NK-92 treated with Interleukin-12 subunit alpha and Interleukin-12 subunit beta, amount 100 ng/mL, for 24 hours (cell line): ENCODE data around the gene SLC22A23.
"Not testable (repeated sequence)": the region's sequence is repeated elsewhere in the genome, so short reads cannot be mapped to it uniquely, and the experiment has no call there.

Experiments
- DNase-seq: peaks from one replicate; lab custom pipeline; 2025; lab: John Stamatoyannopoulos, UW

SLC22A23 gene

DNA sequence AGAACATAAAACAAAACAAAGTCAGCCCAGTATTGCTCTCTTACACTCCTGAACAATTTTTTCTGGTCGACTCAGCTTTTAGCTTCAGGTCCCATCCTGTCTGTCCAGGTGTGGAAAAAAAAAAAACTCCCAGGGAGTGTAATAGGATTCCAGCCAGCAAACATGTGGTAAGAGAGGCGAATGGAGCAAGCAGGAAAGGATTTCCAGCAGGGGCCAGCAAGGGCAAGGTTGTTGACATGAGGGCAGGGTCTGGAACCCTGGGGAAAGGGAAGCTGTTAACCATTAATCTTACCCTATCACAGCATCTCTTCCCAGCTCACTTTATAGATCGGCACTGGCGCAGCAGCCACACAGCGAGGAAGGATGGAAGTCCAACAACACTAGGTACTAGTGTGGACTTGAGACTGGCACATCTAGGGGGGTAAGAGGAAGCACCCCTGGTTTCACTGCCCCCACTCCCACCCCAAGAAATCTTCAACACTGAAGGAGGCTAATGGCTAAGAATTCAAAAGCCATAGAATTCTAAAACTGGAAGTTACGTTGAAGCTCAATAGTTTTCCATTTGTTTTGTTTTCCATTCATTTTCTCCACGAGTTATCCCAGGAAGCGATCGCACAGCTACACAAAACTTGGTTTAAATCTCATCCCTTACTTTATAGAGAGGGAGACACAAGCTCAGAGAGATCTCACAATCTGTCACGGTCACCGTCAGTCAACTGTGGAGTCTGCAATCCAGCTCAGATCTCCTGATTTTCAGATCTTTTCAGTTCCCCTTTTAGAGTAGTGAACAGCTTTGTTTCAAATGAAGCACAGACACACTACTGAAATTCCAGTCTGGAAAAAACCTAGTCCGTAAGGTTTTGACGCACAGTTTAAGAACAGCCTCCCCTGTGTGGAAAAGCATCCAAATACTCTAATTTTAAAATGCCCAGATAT, 53.3 kb downstream of the SLC22A23 start:
- DNase-seq, result no peak

DNA sequence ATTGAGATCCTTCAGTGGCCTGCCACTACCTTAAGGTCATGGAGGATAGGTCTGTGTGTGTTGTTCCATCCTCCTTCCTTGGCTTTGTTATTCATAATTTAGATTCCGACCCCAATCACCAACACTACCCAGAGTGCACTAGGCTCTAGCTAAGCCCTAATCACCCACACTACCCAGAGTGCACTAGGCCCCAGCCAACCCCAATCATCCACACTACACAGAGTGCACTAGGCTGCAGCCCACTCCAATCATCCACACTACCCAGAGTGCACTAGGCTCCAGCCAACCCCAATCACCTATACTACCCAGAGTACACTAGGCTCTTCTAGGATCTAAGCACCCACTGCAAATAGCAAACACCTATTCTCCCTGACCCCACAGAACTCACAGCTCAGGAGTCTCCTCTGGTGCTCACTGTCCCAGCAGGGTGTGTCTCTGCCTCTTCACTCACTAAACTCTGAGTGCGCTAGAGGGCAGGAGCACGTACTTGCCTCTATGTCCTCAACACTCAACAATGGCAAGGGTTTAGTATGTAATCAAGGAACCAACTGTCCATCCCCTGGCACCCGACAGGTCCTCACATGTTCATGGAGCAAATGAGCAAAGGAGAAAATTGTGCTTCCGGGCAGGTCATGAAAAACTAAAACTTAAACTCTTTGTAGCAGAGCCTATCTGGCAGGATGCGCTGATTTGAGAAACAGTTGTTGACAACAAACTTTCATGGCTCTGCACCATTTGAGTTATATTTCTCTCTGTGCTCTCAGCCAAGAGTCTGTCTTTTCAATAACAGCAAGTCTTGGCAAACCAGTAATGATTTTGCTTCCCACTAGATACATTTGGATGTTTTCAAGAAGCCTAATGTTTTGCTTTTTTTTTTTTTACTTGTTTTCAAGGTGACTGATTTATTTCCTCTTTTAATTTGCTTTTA, 54.3 kb downstream of the SLC22A23 start:
- no peak for DNase-seq

- no peak for DNase-seq
These were observed 56.7 kb downstream of the SLC22A23 start for GRCh38 chr6:3400162-3400561.

GRCh38 chr6:3398755-3399696, 57.8 kb downstream of the SLC22A23 start:
- no peak for DNase-seq

- no peak for DNase-seq
These were observed 58.7 kb downstream of the SLC22A23 start for GRCh38 chr6:3398165-3398562.

GRCh38 chr6:3397229-3398164, 59.4 kb downstream of the SLC22A23 start:
- no peak for DNase-seq

DNA sequence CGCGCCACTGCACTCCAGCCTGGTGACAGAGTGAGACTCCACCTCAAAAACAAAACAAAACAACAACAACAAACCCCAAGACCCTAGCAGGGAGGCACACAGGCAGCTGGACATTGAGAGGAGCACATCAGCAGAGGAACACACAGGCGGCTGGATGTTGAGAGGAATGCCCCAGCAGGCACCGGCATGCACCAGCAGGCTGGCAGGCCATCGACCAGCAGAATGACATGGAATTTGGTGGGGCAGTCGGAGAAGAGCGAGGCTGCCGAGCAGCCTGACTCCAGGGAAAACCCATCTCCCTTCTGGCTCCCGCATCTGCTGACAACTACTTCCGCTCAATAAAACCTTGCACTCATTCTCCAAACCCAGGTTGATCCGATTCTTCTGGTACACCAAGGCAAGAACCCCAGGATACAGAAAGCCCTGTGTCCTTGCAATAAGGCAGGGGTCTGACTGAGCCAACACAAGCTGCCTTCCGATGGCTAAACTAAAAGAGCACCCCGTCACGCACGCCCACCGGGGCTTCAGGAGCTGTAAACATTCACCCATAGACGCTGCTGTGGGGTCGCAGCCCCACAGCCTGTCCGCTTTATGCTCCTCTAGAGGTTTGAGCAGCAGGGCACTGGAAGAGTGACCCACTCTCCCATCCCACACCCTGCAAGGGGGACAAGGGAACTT, 60.2 kb downstream of the SLC22A23 start:
- DNase-seq, result no peak

GRCh38 chr6:3394671-3395070, 62.2 kb downstream of the SLC22A23 start:
- DNase-seq, result no peak

DNA sequence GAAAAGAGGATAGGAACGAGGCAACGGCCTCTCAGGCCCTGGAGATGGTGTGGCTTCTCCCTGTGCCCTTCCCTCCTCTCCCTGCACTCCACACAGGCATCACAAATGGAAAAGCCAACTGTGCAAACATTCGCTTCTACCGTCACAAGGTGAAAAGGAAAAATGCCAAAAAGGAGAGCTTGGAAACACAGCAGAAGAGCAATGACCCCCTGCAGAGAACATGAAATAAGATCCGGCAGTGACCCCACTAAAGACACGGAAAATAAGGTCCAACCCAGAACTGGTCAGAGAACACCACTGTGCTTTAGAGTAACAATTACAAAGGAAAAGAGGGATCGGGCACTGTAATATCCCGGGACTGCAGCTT, 63.0 kb downstream of the SLC22A23 start:
- no peak for DNase-seq

DNA sequence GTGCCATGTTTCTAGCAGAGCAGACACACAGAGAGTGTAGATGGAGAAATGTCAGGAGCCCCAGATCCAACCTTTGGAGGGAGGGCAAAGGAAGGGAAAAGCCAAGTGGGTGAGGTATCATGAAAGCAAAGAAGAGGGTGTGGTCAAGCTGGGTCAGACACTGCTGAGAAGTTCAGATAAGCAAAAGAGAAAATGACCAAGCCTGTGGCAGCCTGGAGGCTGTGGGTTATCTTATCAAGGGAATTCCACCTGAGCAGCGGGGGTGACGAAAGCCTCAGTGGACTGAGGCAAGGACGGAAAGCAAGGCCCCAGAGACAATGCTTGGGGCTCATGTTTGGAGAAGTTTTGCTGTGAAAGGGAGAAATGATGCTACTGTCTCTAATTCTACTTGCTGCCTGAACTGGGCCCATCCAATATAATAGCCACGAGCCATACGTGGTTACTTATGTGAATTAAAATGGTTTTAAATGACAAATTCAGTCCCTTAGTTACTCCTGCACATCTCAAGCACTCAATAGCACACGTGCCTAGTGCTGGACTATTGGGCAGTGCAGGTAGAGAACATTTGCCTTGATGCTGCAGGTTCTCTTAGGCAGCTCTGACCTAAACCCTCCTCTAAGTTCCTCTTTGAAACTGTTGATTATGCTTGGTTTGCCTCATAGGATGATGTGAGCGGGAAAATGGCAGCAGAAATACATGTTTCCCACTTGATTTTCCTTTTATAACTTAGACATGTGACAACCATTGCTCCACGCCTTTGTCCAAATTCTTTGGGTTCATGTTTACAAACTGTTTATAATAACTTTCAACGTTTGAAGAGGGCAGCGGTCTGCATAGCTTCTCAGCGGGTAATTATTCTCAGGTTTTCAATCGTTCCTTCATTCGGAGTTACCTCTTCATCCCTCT, 63.7 kb downstream of the SLC22A23 start:
- DNase-seq, result no peak

GRCh38 chr6:3391902-3392458, 64.9 kb downstream of the SLC22A23 start:
- no peak for DNase-seq

- no peak for DNase-seq
These were observed 66.2 kb downstream of the SLC22A23 start for GRCh38 chr6:3390698-3391097.

- DNase-seq, result no peak
These were observed 67.3 kb downstream of the SLC22A23 start for GRCh38 chr6:3389390-3390167.

GRCh38 chr6:3388786-3389185, 68.1 kb downstream of the SLC22A23 start:
- no peak for DNase-seq

DNA sequence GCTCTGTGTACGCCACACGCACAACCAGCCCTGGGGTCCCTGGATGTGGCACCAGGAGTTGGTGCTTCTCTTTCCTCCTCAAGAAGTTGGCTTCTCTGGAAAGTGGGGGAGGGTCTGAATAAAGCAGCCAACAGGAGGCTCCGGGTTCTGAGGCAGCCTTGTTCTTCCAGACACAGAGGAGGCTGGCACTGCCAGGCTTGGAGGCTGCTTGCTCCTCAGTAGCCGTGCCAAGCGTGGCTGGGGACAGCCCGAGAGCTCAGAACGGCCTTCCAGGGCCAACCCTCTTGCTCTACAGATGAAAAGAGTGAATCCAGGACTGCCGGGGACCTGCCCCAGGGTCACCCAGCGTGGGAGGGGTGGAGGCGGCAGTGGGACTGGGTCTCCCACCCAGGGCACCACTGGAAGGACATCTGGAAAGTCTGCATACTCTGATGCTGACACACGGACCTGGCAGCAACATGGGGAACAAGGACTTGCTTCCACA, 70.4 kb downstream of the SLC22A23 start:
- no peak for DNase-seq

DNA sequence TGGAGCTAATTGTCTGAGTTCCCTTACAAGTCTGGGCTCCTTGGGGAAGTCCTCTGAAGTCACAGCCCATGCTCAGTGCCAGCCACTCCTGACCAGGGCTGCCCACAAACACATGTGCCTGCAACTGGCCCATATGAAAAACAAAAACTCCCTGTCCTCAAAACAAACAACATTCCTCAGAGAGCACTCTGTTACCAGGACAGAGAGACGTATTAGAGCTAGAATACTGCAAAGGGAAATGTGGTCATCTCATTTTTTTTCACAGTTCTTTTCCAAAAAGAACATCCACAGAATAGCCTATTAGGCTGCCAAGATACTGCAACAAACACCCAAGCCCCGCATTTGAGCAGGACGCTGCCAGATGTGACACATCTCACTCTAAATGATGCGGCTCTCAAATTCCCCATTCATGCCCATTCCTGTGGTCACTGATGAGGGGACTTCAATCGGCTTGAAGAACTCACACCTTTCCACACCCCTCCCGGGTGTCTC, 71.1 kb downstream of the SLC22A23 start:
- no peak for DNase-seq

DNA sequence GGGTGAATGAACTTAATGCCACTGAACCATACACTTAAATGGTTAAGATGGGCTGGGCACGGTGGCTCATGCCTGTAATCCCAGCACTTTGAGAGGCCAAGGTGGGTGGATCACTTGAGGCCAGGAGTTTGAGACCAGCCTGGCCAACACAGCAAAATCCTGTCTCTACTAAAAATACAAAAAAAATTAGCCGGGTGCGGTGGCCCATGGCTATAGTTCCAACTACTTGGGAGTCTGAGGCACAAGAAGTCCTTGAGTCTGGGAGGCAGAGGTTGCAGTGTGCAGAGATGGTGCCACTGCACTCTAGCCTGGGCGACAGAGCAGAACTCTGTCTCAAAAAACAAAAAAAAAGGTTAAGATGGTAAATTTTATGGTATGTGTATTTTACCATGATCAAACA, 71.7 kb downstream of the SLC22A23 start:
- DNase-seq, result not testable (repeated sequence)
